K562 (cell line): ENCODE measurements around the gene LRRIQ4. TPM values are rescaled to one million over a fixed set of nuclear protein-coding genes. Genes with fewer than 3 reads are reported as not detected.

ENCODE experiments used
- ARHGAP35 ChIP-seq: fragments of 450-650 bp; IDR thresholded peaks from 2 replicates; pipeline ENCODE4 v1.6.1; 2018; ENCODE audit not compliant: partially characterized antibody
- CBX1 ChIP-seq: sonication (generic); IDR thresholded peaks from 2 replicates; pipeline ENCODE4 v1.6.1; 2016; ENCODE audit warnings: antibody characterized with exemption, low read depth, mild to moderate bottlenecking
- EP300 ChIP-seq: IDR thresholded peaks from 2 replicates; pipeline ENCODE4 v1.6.1; 2012; ENCODE audit warnings: low read length, improper control_type of control experiment
- ESRRA ChIP-seq: fragments of 450-650 bp; IDR thresholded peaks from 2 replicates; pipeline ENCODE4 v1.6.1; 2014; ENCODE audit warnings: low read depth, mild to moderate bottlenecking, moderate library complexity, borderline replicate concordance
- GATAD2B ChIP-seq: fragments of 450-650 bp; IDR thresholded peaks from 2 replicates; pipeline ENCODE4 v1.6.1; 2017; ENCODE audit warnings: mild to moderate bottlenecking, borderline replicate concordance
- JUN ChIP-seq, 2 experiments: sonication (generic) in 1 of 2; formaldehyde crosslinking in 1 of 2; IDR thresholded peaks; 2 replicates each; pipeline versions ENCODE4 v1.6.1 to v1.8.0; 2012 to 2022; ENCODE audit warnings: borderline replicate concordance in 2 of 2, mild to moderate bottlenecking in 2 of 2, improper control_type of control experiment in 1 of 2, low read depth in 1 of 2, low read length in 1 of 2, missing genetic modification reagents in 1 of 2
- KLF1 ChIP-seq: fragments of 450-650 bp; IDR thresholded peaks from 2 replicates; pipeline ENCODE4 v1.6.1; 2016; ENCODE audit warnings: missing genetic modification characterization, missing compliant biosample characterization
- LEF1 ChIP-seq: fragments of 450-650 bp; IDR thresholded peaks from 2 replicates; pipeline ENCODE4 v1.6.1; 2016; ENCODE audit warnings: mild to moderate bottlenecking
- MAZ ChIP-seq, 2 experiments: fragments of 450-650 bp in 1 of 2; sonication (generic) in 1 of 2; formaldehyde crosslinking; IDR thresholded peaks in 1 of 2; conservative IDR thresholded peaks in 1 of 2; 2 replicates each; pipeline versions ENCODE4 v1.4.0 to v1.5.0; 2020; ENCODE audit warnings: mild to moderate bottlenecking in 1 of 2, missing genetic modification reagents in 1 of 2
- MBD2 ChIP-seq: sonication (generic); IDR thresholded peaks from 2 replicates; pipeline ENCODE4 v1.6.1; 2016; ENCODE audit warnings: low read depth, borderline replicate concordance
- MLX ChIP-seq, 2 experiments: fragments of 450-650 bp in 1 of 2; sonication (generic) in 1 of 2; formaldehyde crosslinking; conservative IDR thresholded peaks; 2 replicates each; pipeline versions ENCODE4 v1.4.0 to v1.8.1; 2020 to 2022; ENCODE audit warnings: mild to moderate bottlenecking in 1 of 2, missing genetic modification reagents in 1 of 2
- MYC ChIP-seq, 2 experiments: fragments of 250-450 bp in 1 of 2; sonication (Bioruptor Pico) in 1 of 2; IDR thresholded peaks; 2 replicates each; pipeline versions ENCODE4 v1.5.1 to v1.6.1; 2012 to 2021; ENCODE audit warnings: low read depth in 2 of 2, borderline replicate concordance in 1 of 2, improper control_type of control experiment in 1 of 2, low read length in 1 of 2, mild to moderate bottlenecking in 1 of 2, moderate library complexity in 1 of 2
- NFIX ChIP-seq: fragments of 250-450 bp; sonication (Bioruptor Pico); IDR thresholded peaks from 2 replicates; pipeline ENCODE4 v1.4.0; 2020; ENCODE audit warnings: low read depth, mild to moderate bottlenecking, moderate library complexity
- PML ChIP-seq: IDR thresholded peaks from 2 replicates; pipeline ENCODE4 v1.6.1; 2012; ENCODE audit warnings: low read length, inconsistent platforms
- SOX6 ChIP-seq: fragments of 450-650 bp; IDR thresholded peaks from 2 replicates; pipeline ENCODE4 v1.6.1; 2014; ENCODE audit warnings: mild to moderate bottlenecking
- STAT5A ChIP-seq: IDR thresholded peaks from 2 replicates; pipeline ENCODE4 v1.6.1; 2012; ENCODE audit warnings: low read length, inconsistent platforms, borderline replicate concordance
- THRAP3 ChIP-seq: fragments of 450-650 bp; IDR thresholded peaks from 2 replicates; pipeline ENCODE4 v1.6.1; 2016; ENCODE audit warnings: mild to moderate bottlenecking, inconsistent platforms, borderline replicate concordance
- YY1 ChIP-seq, 3 experiments: IDR thresholded peaks; 2 replicates each; pipeline ENCODE4 v1.6.1; 2011; ENCODE audit warnings: low read length in 2 of 3, mild to moderate bottlenecking in 2 of 3, moderate library complexity in 2 of 3, borderline replicate concordance in 1 of 3, control low read depth in 1 of 3, low read depth in 1 of 3; ENCODE audit not compliant: insufficient read depth in 3 of 3, insufficient replicate concordance in 2 of 3, control insufficient read depth in 1 of 3, insufficient read length in 1 of 3; ENCODE audit errors: extremely low read depth in 1 of 3
- ZBTB7A ChIP-seq: IDR thresholded peaks from 2 replicates; pipeline ENCODE4 v1.6.1; 2011; ENCODE audit warnings: low read depth, mild to moderate bottlenecking, low read length, moderate library complexity, borderline replicate concordance; ENCODE audit not compliant: control insufficient read depth
- ZNF197 ChIP-seq: fragments of 200-800 bp; sonication (Bioruptor generic); IDR thresholded peaks from 2 replicates; pipeline ENCODE4 v1.6.1; 2016; ENCODE audit warnings: low read depth, missing genetic modification characterization, missing compliant biosample characterization
- ZNF217 ChIP-seq: sonication (generic); formaldehyde crosslinking; IDR thresholded peaks from 2 replicates; pipeline ENCODE4 v1.8.0; 2022; ENCODE audit warnings: mild to moderate bottlenecking, missing genetic modification reagents
- ZNF347 ChIP-seq: fragments of 450-650 bp; formaldehyde crosslinking; IDR thresholded peaks from 2 replicates; pipeline ENCODE4 v1.4.0; 2020; ENCODE audit warnings: low read depth, mild to moderate bottlenecking, moderate library complexity
- ZNF436 ChIP-seq: fragments of 250-450, 450-650 bp; sonication (Bioruptor Pico); formaldehyde crosslinking; IDR thresholded peaks from 2 replicates; pipeline ENCODE4 v1.7.0; 2020; ENCODE audit warnings: mild to moderate bottlenecking
- polyA plus RNA-seq, 8 experiments: library from polyadenylated mRNA; depleted of rRNA in 4 of 8; stranded (reverse) in 5 of 8; unstranded in 3 of 8; fragments of >200 nt; fragmentation: Nextera tagmentation in 2 of 8; fragmentation: Illumina TruSeq in 1 of 8; extraction: Ambion mirVana in 2 of 8; extraction: Trizol in 1 of 8; gene quantifications; 2 replicates each; pipeline versions ENCODE4 v1.2.1 to v1.2.3, GENCODE V29; 2011 to 2014; ENCODE audit warnings: inconsistent platforms in 1 of 8, missing spikeins in 1 of 8
- total RNA-seq, 7 experiments: library from RNA; depleted of rRNA in 6 of 7; stranded (reverse); fragments of >200 nt in 6 of 7; fragmentation: Illumina TruSeq in 2 of 7; extraction: Trizol in 2 of 7; gene quantifications; 2 replicates each; pipeline versions ENCODE4 v1.2.1 to v1.2.3, GENCODE V29; 2011 to 2021; ENCODE audit warnings: low replicate concordance in 1 of 7
- TF ChIP-seq, protein P1 (sequence below): fragments of 250-450 bp; sonication (Bioruptor Pico); IDR thresholded peaks from 2 replicates; pipeline ENCODE4 v1.9.0; 2021; ENCODE audit warnings: mild to moderate bottlenecking, inconsistent platforms

The LRRIQ4 gene
- total and polyA plus RNA-seq, 9 of the 15 experiments (the other 6 are each of a cell fraction or from before 2014, with no cell fraction given), result not detected

- no peak for TF ChIP-seq ZBTB7A
- no peak for TF ChIP-seq ZNF197 (CRISPR knock-in tag)
- TF ChIP-seq, protein P1, sequence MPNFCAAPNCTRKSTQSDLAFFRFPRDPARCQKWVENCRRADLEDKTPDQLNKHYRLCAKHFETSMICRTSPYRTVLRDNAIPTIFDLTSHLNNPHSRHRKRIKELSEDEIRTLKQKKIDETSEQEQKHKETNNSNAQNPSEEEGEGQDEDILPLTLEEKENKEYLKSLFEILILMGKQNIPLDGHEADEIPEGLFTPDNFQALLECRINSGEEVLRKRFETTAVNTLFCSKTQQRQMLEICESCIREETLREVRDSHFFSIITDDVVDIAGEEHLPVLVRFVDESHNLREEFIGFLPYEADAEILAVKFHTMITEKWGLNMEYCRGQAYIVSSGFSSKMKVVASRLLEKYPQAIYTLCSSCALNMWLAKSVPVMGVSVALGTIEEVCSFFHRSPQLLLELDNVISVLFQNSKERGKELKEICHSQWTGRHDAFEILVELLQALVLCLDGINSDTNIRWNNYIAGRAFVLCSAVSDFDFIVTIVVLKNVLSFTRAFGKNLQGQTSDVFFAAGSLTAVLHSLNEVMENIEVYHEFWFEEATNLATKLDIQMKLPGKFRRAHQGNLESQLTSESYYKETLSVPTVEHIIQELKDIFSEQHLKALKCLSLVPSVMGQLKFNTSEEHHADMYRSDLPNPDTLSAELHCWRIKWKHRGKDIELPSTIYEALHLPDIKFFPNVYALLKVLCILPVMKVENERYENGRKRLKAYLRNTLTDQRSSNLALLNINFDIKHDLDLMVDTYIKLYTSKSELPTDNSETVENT (CRISPR knock-in tag), result peak; percentile 89
- no peak for TF ChIP-seq GATAD2B
- no peak for TF ChIP-seq SOX6
- TF ChIP-seq MYC (IDR thresholded peaks at IDR 0.05; ENCODE audit: low read depth, low read length), result peak; percentile 54; the same call in 1 of the 2 replicates
- peak; percentile 39; the same call in 1 of the 2 replicates for TF ChIP-seq MYC (CRISPR knock-in tag; IDR thresholded peaks at IDR 0.05; ENCODE audit: borderline replicate concordance, low read depth)
- TF ChIP-seq PML, result peak; percentile 79
- peak; percentile 92 for TF ChIP-seq CBX1
- peak in 1 of 2 experiments; percentile 29; a peak in 1 of 4 replicates for TF ChIP-seq MAZ (CRISPR knock-in tag; conservative IDR thresholded peaks at IDR 0.05 in 1 of 2, IDR thresholded peaks at IDR 0.05 in 1 of 2)
- no peak for TF ChIP-seq THRAP3
- TF ChIP-seq YY1 (IDR thresholded peaks at IDR 0.05; ENCODE audit: borderline replicate concordance in 1 of 3, control insufficient read depth in 1 of 3, extremely low read depth in 1 of 3, insufficient read depth in 3 of 3, insufficient read length in 1 of 3, insufficient replicate concordance in 2 of 3, low read depth in 1 of 3, low read length in 2 of 3), result peak; percentile 41 to 87 (median 77)
- peak; percentile 64; the same call in 1 of the 2 replicates for TF ChIP-seq KLF1 (tag)
- no peak for TF ChIP-seq NFIX (CRISPR knock-in tag)
- no peak for TF ChIP-seq JUN (IDR thresholded peaks at IDR 0.05; ENCODE audit: borderline replicate concordance, low read depth, low read length)
- no peak for TF ChIP-seq JUN (CRISPR knock-in tag; IDR thresholded peaks at IDR 0.05; ENCODE audit: borderline replicate concordance)
- peak; percentile 16; the same call in 1 of the 2 replicates for TF ChIP-seq STAT5A
- TF ChIP-seq EP300, result no peak
- TF ChIP-seq ZNF217 (CRISPR knock-in tag), result no peak
- TF ChIP-seq ZNF347 (CRISPR knock-in tag), result no peak
- TF ChIP-seq LEF1, result no peak
- TF ChIP-seq ARHGAP35, result peak; percentile 60
- TF ChIP-seq MLX (CRISPR knock-in tag; conservative IDR thresholded peaks at IDR 0.05), result no peak; a peak in 2 of 4 replicates
- peak; percentile 55; the same call in 1 of the 2 replicates for TF ChIP-seq ESRRA
- peak; percentile 70; the same call in 1 of the 2 replicates for TF ChIP-seq ZNF436
- peak; percentile 67; the same call in 1 of the 2 replicates for TF ChIP-seq MBD2
Observed at GRCh38 chr3:169764882-169765612, 47.6 kb upstream of the LRRIQ4 start, which contains the start of gene TERC (continued).
